Loucy (cell line): Measurements from ENCODE around the gene SFPQ.
"Not testable (repeated sequence)": the region's sequence is repeated elsewhere in the genome, so short reads cannot be mapped to it uniquely, and the experiment has no call there.

Experiments used
- EZH2phosphoT487 ChIP-seq: fragments of 200-600 bp; IDR thresholded peaks from 2 replicates; pipeline ENCODE4 v1.6.1; 2018; ENCODE audit warnings: antibody characterized with exemption, mild to moderate bottlenecking, moderate library complexity, borderline replicate concordance
- TF ChIP-seq, protein P1 (sequence below): fragments of 200-600 bp; sonication (generic); conservative IDR thresholded peaks from 2 replicates; pipeline ENCODE4 v1.5.1; 2014; ENCODE audit warnings: mild to moderate bottlenecking, antibody characterized with exemption, low read length

DNA sequence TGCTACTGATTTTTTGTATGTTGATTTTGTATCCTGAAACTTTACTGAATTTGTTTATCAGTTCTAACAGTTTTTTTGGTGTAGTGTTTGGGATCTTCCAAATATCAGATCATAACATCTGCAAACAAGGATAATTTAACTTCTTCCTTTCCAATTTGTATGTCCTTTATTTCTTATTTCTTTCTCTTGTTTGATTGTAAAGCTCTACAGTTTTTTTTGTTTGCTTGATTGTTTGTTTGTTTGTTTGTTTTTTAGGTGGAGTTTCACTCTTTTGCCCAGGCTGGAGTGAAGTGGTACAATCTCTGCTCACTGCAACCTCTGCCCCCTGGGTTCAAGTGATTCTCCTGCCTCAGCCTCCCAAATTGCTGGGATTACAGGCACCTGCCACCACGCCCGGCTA, 43.8 kb upstream of the SFPQ start:
- TF ChIP-seq, protein P1, sequence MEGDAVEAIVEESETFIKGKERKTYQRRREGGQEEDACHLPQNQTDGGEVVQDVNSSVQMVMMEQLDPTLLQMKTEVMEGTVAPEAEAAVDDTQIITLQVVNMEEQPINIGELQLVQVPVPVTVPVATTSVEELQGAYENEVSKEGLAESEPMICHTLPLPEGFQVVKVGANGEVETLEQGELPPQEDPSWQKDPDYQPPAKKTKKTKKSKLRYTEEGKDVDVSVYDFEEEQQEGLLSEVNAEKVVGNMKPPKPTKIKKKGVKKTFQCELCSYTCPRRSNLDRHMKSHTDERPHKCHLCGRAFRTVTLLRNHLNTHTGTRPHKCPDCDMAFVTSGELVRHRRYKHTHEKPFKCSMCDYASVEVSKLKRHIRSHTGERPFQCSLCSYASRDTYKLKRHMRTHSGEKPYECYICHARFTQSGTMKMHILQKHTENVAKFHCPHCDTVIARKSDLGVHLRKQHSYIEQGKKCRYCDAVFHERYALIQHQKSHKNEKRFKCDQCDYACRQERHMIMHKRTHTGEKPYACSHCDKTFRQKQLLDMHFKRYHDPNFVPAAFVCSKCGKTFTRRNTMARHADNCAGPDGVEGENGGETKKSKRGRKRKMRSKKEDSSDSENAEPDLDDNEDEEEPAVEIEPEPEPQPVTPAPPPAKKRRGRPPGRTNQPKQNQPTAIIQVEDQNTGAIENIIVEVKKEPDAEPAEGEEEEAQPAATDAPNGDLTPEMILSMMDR = not testable (repeated sequence)
- TF ChIP-seq EZH2phosphoT487 = not testable (repeated sequence)
